GM08714 (cell line): ENCODE measurements around the gene ZMYND10.

Experiments used
- H3K4me3 ChIP-seq: fragments of 200-500 bp; sonication (Bioruptor generic); 2 replicates; pipeline ENCODE4 v1.5.1; 2014; ENCODE audit warnings: mild to moderate bottlenecking, low read length, inconsistent platforms
- ZNF274 ChIP-seq: IDR thresholded peaks from 2 replicates; pipeline ENCODE4 v1.6.1; 2012; ENCODE audit warnings: mild to moderate bottlenecking, low read depth, low read length

The ZMYND10 gene

DNA sequence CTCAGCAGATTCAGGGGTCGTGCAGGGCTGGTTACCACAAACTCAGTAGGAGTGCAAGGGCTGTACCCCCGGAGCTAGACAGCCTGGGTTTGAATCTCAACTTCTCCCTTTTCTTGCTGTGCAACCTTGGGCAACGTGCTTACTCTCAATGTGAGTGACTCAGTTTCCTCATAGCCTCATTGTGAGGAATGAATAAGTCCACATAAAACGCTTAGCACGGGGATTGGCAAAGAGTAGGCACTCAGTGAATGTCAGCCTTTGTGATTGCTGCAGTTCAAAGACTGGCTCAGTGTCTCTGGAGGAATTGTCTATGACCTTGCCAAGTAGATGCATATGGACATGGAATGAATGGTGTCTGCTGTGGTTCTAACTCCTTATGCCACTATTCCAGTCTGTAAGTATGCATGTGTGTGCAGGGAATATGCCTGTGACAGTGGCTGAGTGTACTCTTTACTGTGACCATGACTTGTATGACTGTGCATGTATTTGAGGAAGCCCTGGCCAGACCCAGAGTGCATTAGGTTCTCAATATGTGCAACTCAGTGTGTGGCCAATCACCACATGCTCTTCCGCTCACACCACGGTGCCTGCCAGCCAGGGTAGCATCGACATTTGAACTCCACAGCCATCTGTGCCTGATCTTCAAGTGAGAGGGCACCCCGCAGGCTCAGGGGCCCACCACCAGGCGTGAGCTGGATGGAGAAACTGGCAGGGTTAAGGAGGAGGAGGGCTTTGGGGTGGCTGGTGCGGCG is 45.4 kb downstream of the ZMYND10 start:
- TF ChIP-seq ZNF274: no peak
- H3K4me3 ChIP-seq: peak overlapping the region; percentile 53; the same call in 1 of the 2 replicates

DNA sequence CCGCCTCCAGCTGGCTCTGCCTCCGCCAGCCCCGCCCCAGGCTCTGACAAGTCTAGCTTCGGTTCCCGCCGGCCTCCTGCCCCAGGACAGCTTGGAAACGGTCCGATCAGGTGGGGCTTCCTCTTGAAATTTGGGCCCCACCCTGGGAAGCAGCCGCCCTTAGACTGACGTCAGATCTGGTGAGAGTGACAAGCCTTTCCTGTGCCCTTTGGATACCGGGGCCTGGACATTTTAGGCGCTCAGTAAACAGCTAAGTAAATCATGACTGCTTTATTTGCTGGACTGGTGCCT is 45.9 kb downstream of the ZMYND10 start:
- H3K4me3 ChIP-seq: peak overlapping the region; percentile 53; the same call in 1 of the 2 replicates
- no peak for TF ChIP-seq ZNF274

DNA sequence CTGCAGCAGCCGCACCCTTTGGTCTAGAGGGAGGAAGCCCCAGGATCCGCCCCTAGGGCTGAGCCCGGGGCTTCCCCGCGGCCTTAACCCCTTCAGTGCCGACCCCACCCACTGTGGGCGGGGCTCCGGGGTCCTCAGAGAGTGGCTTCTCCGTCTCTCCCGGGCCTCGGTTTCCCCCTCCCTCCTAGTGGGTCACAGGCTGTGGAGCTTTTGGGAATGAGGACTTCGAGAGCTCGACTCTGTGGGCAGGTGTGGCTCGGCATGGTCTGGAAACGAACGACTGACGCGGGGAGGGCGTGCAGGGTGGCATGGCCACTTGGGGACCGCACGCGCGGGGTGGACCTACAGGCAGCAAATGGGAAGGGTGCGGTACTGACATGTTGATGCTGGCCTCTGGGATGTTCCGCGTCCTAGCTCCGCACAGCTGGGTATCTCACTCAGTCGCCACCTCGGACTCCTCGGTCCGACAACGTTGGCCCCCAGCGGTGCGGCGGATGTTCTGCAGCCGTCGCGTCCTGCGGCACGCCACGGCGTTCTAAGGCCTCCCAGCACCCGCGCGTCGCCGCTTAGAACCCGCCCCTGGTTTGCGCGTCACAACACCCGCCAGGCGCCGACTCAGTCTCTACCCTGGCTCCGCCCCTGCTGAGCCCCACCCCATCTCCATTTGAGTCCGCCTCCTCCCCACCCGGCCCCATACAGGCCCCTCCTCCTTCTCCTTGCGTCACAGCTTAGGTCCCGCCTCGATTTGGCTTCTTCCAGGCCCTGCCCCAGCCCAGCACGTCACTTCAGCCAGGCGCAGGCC is 46.5 kb downstream of the ZMYND10 start, which contains the start of the genes HYAL3 and NAA80:
Gene HYAL3, minus strand, starts transcription at position 570 of the 802 bp plus-strand sequence. CDS start 3,803 bp downstream, outside the sequence.
Gene NAA80, minus strand, starts transcription at position 570 of the 802 bp plus-strand sequence. CDS start 1,942 bp downstream, outside the sequence.
- peak within 1 kb of the TSS; percentile 69 for H3K4me3 ChIP-seq
- TF ChIP-seq ZNF274: no peak

DNA sequence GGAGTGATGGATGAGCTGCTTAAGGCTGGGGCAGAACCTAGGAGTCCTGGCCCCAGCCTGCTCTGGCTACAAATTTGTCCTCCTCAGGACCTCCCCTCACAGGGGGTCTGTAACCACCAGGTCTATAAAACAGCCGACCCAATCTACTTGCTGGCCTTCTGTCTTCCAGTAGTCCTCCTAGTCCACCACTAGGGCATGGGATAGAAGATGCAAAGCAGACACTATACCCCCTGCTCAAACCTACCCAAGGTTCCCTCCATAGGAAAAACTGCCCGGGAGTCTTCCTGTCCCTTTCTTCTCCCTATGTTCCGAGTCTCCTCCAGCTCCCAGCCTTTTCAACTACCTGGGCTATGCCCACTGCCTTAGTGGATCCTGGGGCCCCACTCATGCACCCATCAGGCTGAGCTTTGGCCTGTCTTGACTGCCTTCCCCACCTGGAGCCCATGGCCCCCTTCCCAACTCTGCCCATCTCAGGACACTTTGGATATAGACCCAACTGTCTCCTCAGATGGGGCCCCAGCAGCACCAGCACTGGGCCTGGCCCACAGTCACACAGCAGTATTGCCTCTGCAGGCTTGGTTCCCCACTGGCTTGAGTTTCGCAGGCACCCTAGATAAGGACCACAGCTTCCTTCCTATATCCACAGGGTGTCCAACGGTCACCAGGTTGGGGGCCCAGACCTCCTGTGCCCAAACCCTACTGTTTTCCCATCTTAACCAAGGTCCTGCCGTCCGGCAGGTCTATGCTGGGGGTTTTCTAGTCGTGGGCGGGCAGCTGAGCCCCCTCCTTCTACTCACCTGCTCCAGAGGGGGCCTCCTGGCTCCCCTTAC is 47.4 kb downstream of the ZMYND10 start:
- H3K4me3 ChIP-seq: peak overlapping the region; percentile 69; the same call in 1 of the 2 replicates
- TF ChIP-seq ZNF274: no peak

DNA sequence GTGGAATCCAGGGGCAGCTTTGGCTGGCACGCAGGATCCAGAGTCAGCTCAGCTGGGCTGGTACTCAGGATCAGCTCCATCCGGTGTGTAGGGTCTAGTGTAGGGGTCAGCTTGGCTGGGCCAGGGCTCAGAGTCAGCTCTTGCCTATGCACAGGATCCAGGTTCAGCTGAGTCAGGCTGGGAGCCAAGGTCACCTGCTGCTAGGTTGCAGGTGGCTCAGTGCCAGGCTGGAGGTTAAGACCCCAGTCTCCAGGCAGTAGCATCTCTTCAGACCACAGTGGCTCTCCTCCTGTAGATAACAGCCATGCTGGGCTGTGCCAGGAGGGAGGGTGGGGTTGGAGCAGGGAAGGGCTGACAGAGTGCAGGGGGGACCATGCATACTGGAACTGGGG is 48.2 kb downstream of the ZMYND10 start:
- no peak overlapping the region for H3K4me3 ChIP-seq
- TF ChIP-seq ZNF274: no peak

DNA sequence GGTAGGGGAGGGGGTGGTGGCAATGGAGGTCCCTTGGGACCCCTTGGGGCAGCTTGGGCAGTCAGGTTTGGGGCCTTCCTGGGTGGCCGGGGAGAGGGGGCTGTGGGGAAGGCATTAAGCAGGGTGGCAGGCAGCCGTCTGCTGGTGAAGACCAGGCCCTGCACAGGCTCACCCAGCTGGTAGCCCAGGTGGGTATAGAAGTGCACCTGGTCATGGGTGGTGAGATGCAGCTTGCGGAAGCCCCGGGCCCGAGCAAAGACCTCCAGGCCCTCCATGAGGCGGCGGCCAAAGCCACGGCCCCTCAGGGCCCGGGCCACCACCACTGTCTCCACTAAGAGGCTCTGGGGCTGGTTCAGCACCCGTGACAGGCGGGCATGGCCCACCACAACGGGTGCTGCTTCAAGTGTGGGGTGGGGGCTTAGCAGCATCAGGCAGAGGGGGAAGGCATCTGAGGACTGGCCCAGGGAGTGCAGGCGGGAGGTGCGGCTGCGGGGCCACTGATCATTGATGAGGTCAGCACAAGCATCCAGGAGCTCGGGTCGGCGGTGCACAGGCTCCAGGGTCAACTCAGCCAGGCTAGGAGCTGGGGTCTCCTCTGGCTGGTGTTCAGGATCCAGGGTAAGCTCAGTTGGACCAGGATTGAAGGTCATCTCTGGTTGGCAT is 48.7 kb downstream of the ZMYND10 start:
- TF ChIP-seq ZNF274: no peak

DNA sequence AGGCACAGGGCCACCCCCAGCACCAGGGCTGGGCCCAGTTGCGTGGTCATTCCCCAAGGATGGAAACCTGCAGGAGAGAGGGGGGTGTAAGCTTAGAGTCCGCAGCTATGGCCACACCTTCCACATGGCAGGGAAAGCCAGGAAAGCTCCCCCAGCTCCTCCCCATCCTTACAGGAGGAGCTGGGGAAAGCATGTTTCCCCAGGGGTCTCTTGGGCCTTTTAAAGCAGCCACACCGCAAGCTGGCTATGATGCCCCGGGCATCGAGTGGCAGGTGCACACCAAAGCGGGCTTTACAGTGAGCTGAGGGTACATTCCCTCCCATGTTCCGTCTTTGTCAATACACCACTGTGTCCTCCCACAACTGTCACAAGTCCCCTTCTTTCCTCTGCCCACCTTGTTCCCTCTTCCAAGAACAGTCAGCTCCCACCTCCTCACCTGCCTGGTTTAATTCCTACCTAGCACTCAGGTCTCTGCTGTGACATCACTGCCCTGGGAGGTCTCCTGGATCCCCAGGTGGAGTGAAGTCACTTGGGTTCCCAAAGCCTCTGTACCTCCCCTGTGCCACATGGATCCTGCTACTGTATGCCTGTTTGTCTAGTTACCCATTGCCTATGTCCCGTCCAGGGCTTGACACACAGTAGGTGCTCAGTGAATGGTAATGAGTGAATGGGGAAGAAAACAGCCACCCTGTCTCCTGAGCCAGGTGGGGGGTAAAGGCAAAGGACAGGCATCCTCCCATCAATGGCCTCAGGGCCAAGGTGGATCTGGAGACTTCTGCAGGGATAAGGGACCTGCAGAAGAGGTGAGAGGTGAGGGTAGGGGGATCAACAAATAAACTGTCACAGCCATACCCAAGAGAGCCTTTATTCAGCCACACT is 49.7 kb downstream of the ZMYND10 start:
- H3K4me3 ChIP-seq: no peak overlapping the region
- no peak for TF ChIP-seq ZNF274

More for the DNA sequence above, 48.7 kb downstream of the ZMYND10 start:
- no peak overlapping the region for H3K4me3 ChIP-seq

DNA sequence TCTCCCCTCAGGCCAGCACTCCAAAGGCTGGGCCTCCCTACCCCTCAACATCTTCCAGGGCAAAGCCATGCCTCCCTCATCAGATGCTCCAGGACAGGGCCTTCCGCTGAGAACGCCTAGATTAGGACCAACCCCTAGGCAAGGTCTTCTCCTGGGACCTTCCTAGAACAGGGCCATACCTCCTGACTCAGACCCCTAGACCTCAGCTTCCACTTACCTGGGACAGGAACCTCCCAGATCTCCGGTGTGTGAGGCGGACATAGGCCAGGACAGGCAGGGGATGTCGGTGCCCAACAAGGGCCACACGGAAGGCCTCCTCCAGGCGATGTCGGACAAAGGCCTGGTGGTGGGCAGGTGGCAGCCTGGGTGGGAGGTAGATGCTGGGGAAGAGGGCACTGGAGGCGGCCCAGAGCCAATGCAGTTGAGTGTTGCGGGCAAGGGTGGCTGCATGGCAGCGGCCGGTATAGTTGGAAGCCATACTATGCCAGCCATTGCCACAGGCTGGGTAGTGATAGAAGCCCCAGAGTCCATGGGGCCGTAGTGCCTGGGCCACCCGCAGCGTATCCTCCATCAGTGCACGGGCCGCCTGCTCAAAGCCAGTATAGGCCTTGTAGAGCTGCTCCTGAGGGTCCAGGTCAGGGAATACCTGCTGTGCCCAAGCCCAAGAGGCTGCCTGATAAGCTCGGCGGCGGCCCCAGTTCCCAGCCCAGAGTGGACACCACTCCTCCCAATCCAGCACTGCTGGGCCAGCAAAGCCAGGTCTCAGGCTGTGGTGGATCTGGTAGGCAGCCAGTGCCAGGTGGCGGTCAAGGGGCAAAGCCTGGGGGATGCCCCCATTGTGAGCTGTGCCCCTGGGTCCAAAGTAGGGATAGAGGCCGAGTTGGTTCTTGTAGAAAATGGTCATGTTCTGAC is 50.8 kb downstream of the ZMYND10 start:
- no peak overlapping the region for H3K4me3 ChIP-seq

DNA sequence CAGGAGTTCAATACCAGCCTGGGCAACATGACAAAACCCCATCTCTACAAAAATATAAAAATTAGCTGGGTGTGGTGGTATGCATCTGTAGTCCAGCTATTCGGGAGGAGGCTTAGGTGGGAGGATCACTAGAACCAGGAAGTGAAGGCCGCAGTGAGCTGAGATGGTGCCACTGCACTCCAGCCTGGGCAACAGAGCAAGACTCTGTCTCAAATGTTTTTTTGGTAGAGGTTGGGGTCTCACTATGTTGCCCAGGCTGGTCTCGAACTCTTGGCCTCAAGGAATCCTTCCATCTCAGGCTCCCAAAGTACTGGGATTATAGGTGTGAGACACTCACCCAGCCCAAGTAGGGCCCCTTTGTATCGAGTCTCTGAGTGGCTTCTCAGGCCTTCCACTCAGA is 51.4 kb downstream of the ZMYND10 start:
- TF ChIP-seq ZNF274: no peak
- no peak overlapping the region for H3K4me3 ChIP-seq

More for the DNA sequence above, 50.8 kb downstream of the ZMYND10 start:
- TF ChIP-seq ZNF274: no peak

DNA sequence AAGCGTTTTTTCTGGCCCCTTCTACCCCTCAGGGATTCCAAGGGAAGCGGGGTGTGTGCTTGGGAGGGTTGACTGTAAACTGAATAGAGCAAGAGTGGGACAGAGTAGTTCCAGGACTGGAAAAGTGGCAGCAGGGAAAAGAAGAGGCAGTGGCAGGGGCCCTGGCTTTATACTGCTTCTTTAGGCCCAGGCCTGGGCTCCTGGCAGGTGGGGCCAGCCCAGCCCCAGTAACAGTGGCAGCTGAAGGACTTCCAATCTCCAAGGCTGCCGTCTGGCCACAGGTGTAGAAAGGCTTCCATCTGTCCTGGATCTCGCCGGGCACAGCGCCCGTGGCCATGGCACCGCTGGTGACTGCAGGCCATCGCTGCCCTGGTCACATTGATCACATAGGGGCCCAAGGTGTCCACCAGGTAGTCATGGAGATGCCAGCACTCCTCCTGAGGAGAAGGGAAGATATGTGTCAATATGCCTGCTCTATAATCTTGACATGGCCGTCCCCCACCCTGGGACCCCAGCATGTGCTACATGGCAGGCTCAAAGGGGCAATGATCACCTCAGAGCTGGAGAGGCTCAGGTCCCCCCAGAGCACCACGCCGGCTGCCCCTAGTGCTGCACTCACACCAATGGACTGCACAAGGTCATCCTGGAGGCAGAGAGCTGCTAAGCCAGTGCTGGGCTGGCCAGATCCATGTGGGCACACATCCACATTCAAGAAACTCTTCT is 52.3 kb downstream of the ZMYND10 start:
- H3K4me3 ChIP-seq: no peak overlapping the region; the same call in 1 of the 2 replicates

More for the DNA sequence above, 52.3 kb downstream of the ZMYND10 start:
- no peak for TF ChIP-seq ZNF274
